Measurements from ENCODE around the gene DNASE1L2. TPM values are rescaled to one million over a fixed set of nuclear protein-coding genes. Genes with fewer than 3 reads are reported as not detected.

The DNASE1L2 gene
- total and polyA plus RNA-seq, 4 donors = 0.13 to 0.67 (median 0.28) TPM

DNA sequence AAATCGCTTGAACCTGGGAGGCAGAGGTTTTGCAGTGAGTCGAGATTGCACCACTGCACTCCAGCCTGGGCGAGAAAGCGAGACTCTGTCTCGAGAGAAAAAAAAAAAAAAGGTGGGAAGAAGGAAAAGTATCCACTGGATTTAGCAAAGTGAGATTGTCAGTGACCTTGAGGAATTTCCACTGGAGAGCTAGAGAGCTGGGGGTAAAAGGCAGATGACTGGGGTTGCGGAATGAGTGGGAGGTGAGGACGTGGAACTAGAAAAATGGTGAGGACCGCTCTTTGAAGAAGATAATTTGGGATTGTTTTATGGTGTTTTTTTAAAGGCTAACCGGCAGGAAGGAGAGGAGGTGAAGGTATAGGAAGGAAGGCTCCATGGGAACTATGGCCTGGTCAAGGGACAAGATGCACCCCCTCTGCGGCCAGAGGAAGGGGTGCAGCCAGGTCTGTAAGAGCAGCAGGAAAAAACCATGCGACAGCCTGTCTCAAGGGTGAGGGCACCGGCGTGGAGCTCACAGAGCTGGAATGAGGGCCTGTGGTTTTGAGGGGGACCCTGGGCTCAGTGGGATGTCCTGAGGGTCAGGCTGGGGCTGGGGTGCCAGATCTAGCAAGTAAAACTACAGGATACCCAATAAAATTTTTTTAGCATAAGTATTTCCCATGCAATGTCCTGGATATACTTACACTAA is 31.7 kb upstream of the DNASE1L2 start (continued):
- TF ChIP-seq, protein P1, sequence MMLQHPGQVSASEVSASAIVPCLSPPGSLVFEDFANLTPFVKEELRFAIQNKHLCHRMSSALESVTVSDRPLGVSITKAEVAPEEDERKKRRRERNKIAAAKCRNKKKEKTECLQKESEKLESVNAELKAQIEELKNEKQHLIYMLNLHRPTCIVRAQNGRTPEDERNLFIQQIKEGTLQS (IDR thresholded peaks at IDR 0.05) = no peak
- TF ChIP-seq HNF4G (IDR thresholded peaks at IDR 0.05) (no peak), FOXA2 (IDR thresholded peaks at IDR 0.05) (no peak), GABPA (IDR thresholded peaks at IDR 0.05 in 1 of 2, conservative IDR thresholded peaks at IDR 0.05 in 1 of 2) (no peak), FOXA1 (IDR thresholded peaks at IDR 0.05) (no peak)
- TF ChIP-seq, protein P2, sequence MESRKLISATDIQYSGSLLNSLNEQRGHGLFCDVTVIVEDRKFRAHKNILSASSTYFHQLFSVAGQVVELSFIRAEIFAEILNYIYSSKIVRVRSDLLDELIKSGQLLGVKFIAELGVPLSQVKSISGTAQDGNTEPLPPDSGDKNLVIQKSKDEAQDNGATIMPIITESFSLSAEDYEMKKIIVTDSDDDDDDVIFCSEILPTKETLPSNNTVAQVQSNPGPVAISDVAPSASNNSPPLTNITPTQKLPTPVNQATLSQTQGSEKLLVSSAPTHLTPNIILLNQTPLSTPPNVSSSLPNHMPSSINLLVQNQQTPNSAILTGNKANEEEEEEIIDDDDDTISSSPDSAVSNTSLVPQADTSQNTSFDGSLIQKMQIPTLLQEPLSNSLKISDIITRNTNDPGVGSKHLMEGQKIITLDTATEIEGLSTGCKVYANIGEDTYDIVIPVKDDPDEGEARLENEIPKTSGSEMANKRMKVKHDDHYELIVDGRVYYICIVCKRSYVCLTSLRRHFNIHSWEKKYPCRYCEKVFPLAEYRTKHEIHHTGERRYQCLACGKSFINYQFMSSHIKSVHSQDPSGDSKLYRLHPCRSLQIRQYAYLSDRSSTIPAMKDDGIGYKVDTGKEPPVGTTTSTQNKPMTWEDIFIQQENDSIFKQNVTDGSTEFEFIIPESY (IDR thresholded peaks at IDR 0.05) = no peak

DNA sequence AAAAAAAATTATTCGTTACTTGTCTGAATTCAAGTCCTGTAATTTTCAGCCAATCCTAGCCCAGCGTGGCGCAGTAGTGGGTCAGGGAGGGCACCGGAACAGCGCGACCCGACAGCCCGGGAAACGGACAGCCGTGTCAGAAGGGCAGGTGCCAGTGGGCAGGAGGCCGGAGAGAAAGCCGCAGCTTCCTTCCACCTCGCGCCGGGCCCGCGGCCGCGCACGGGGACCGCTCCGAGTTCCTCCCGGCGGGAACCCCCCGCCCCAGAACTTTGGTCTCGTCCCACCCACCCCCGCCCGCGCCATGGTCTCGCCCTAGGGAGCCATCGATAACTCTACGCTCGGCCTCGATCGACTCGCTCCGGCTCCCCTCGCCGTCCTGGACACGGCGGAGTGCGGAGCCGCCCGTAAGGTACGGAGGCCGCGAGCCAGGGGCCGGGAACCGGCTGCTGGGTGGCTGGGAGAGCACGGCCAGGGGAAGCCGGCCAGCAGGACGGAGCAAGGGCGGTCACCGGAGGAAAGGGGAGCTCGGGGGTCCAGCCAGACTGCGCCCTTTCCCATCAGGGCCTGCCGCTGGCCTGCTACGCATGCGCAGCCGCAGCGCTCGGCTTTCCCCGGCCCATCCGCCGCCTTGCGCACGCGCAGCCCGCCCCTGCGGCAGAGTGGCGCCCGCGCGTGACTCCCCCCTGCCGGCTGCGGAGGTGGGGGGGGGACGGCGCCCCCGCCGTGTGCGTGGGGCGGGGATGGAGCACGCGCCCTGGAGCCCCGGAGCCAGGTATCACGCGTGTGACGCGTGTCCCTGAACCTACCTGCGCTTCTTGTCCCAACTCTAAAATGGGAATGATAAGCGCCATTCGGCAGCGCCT is 30.9 kb upstream of the DNASE1L2 start, which contains the start of gene MLST8:
Gene MLST8 (plus strand): TSS at position 351 of the 863 bp plus-strand sequence. CDS start 632 bp downstream, outside the sequence.
- Histone ChIP-seq H3K4me1 (ENCODE audit: control insufficient read depth in 4 of 4, insufficient read depth in 4 of 4, low read length in 3 of 4) (peaks cover 4 to 19% (median 10%) of the 10 kb centered on the region in 4 donors), H3K27ac (ENCODE audit: low read depth in 1 of 2, low read length in 2 of 2) (peak within 1 kb of the TSS; percentile 80 to 98), H3K4me3 (ENCODE audit: low read depth in 1 of 3, low read length in 3 of 3) (peak within 1 kb of the TSS; percentile 50 to 85 (median 76)), H3K36me3 (ENCODE audit: control insufficient read depth in 4 of 4, insufficient read depth in 3 of 4, low read depth in 1 of 4, low read length in 3 of 4) (peaks cover 0 to 21% (median 6%) of the 10 kb centered on the region in 4 donors), H3K9me3 (ENCODE audit: control insufficient read depth in 4 of 4, low read length in 3 of 4) (no peaks in the 10 kb centered on the region), H3K9ac (ENCODE audit: low read depth in 1 of 2, low read length in 2 of 2) (peak within 1 kb of the TSS; percentile 12 to 74), H3K27me3 (ENCODE audit: control insufficient read depth in 4 of 4, insufficient read depth in 4 of 4, low read length in 3 of 4) (no peaks in the 10 kb centered on the region)
- TF ChIP-seq FOXA2 (IDR thresholded peaks at IDR 0.05) = no peak
- no peak for TF ChIP-seq RXRA (IDR thresholded peaks at IDR 0.05)
- TF ChIP-seq, protein P3, sequence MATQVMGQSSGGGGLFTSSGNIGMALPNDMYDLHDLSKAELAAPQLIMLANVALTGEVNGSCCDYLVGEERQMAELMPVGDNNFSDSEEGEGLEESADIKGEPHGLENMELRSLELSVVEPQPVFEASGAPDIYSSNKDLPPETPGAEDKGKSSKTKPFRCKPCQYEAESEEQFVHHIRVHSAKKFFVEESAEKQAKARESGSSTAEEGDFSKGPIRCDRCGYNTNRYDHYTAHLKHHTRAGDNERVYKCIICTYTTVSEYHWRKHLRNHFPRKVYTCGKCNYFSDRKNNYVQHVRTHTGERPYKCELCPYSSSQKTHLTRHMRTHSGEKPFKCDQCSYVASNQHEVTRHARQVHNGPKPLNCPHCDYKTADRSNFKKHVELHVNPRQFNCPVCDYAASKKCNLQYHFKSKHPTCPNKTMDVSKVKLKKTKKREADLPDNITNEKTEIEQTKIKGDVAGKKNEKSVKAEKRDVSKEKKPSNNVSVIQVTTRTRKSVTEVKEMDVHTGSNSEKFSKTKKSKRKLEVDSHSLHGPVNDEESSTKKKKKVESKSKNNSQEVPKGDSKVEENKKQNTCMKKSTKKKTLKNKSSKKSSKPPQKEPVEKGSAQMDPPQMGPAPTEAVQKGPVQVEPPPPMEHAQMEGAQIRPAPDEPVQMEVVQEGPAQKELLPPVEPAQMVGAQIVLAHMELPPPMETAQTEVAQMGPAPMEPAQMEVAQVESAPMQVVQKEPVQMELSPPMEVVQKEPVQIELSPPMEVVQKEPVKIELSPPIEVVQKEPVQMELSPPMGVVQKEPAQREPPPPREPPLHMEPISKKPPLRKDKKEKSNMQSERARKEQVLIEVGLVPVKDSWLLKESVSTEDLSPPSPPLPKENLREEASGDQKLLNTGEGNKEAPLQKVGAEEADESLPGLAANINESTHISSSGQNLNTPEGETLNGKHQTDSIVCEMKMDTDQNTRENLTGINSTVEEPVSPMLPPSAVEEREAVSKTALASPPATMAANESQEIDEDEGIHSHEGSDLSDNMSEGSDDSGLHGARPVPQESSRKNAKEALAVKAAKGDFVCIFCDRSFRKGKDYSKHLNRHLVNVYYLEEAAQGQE (IDR thresholded peaks at IDR 0.05) = no peak
- TF ChIP-seq, protein P4, sequence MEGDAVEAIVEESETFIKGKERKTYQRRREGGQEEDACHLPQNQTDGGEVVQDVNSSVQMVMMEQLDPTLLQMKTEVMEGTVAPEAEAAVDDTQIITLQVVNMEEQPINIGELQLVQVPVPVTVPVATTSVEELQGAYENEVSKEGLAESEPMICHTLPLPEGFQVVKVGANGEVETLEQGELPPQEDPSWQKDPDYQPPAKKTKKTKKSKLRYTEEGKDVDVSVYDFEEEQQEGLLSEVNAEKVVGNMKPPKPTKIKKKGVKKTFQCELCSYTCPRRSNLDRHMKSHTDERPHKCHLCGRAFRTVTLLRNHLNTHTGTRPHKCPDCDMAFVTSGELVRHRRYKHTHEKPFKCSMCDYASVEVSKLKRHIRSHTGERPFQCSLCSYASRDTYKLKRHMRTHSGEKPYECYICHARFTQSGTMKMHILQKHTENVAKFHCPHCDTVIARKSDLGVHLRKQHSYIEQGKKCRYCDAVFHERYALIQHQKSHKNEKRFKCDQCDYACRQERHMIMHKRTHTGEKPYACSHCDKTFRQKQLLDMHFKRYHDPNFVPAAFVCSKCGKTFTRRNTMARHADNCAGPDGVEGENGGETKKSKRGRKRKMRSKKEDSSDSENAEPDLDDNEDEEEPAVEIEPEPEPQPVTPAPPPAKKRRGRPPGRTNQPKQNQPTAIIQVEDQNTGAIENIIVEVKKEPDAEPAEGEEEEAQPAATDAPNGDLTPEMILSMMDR (IDR thresholded peaks at IDR 0.05; ENCODE audit: low read depth, low read length, missing input control) = no peak
- TF ChIP-seq JUND (IDR thresholded peaks at IDR 0.05) = no peak
- TF ChIP-seq, protein P5, sequence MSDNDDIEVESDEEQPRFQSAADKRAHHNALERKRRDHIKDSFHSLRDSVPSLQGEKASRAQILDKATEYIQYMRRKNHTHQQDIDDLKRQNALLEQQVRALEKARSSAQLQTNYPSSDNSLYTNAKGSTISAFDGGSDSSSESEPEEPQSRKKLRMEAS (IDR thresholded peaks at IDR 0.05) = no peak
- no peak for TF ChIP-seq HNF4G (IDR thresholded peaks at IDR 0.05)
- peak; percentile 84 for TF ChIP-seq YY1 (IDR thresholded peaks at IDR 0.05)
- TF ChIP-seq, protein P1 (IDR thresholded peaks at IDR 0.05) = no peak
- peak; percentile 52 for TF ChIP-seq NR2F2 (IDR thresholded peaks at IDR 0.05)
- peak; percentile 45 for TF ChIP-seq SP1 (IDR thresholded peaks at IDR 0.05)
- TF ChIP-seq, protein P2 (IDR thresholded peaks at IDR 0.05) = no peak
- TF ChIP-seq GABPA (IDR thresholded peaks at IDR 0.05 in 1 of 2, conservative IDR thresholded peaks at IDR 0.05 in 1 of 2) = peak in 1 of 2 donors; percentile 59
- no peak for TF ChIP-seq EGR1 (IDR thresholded peaks at IDR 0.05; ENCODE audit: low read depth in 2 of 2)
- TF ChIP-seq HNF4A (conservative IDR thresholded peaks at IDR 0.05) = no peak
- peak; percentile 93 for DNase-seq (ENCODE audit: low spot score)
- WGBS = under 1% methylated on average over 93 of the region's 93 CpGs

Measured in liver (tissue), 9 donors.